ENCODE data around the gene CHRDL2. TPM values are rescaled to one million over a fixed set of nuclear protein-coding genes. Genes with fewer than 3 reads are reported as not detected.
A peak's percentile ranks its signal among the peaks of the same experiment; 100 is the strongest.

Gene CHRDL2
- total and polyA plus RNA-seq, 2 donors (not counting 1 experiment from before 2014, with no cell fraction given), result not detected

- Histone ChIP-seq H3K4me1 (ENCODE audit: control insufficient read depth, extremely low read depth, insufficient read depth, low read length) (peaks cover 5% of the 10 kb centered on the region), H3K4me3 (replicated peaks in 1 of 4; ENCODE audit: control extremely low read depth in 1 of 4, insufficient read depth in 1 of 4, low read depth in 3 of 4, low read length in 4 of 4) (no peak overlapping the region), H3K27ac (ENCODE audit: insufficient read depth, low read length) (no peak overlapping the region), H3K79me2 (ENCODE audit: control insufficient read depth, insufficient read depth, low read length) (no peaks in the 10 kb centered on the region), H4K20me1 (ENCODE audit: control insufficient read depth, extremely low read depth, insufficient read depth, low read length) (no peaks in the 10 kb centered on the region), H3K9ac (ENCODE audit: insufficient read depth, low read length) (no peak overlapping the region), H2AFZ (ENCODE audit: low read length) (no peak overlapping the region), H3K9me3 (ENCODE audit: control insufficient read depth, insufficient read depth, low read depth, low read length) (no peaks in the 10 kb centered on the region), H3K27me3 (ENCODE audit: control insufficient read depth, insufficient read depth, low read length) (no peaks in the 10 kb centered on the region), H3K4me2 (ENCODE audit: extremely low read depth, insufficient read depth, low read length) (no peak overlapping the region), H3K36me3 (ENCODE audit: control insufficient read depth, insufficient read depth, low read length) (no peaks in the 10 kb centered on the region)
- DNase-seq (ENCODE audit: low read depth in 2 of 2), result no peak
- no peak for TF ChIP-seq EZH2 (IDR thresholded peaks at IDR 0.05; ENCODE audit: low read length, missing control alignments)
These were observed 51.1 kb downstream of the CHRDL2 start for GRCh38 chr11:74680035-74680671.

GRCh38 chr11:74679513-74679865, 51.7 kb downstream of the CHRDL2 start:
- Histone ChIP-seq H3K4me1 (ENCODE audit: control insufficient read depth, extremely low read depth, insufficient read depth, low read length) (peaks cover 5% of the 10 kb centered on the region), H3K27me3 (ENCODE audit: control insufficient read depth, insufficient read depth, low read length) (no peaks in the 10 kb centered on the region), H3K9me3 (ENCODE audit: control insufficient read depth, insufficient read depth, low read depth, low read length) (no peaks in the 10 kb centered on the region), H4K20me1 (ENCODE audit: control insufficient read depth, extremely low read depth, insufficient read depth, low read length) (no peaks in the 10 kb centered on the region), H3K79me2 (ENCODE audit: control insufficient read depth, insufficient read depth, low read length) (no peaks in the 10 kb centered on the region), H2AFZ (ENCODE audit: low read length) (no peak overlapping the region), H3K36me3 (ENCODE audit: control insufficient read depth, insufficient read depth, low read length) (no peaks in the 10 kb centered on the region), H3K9ac (ENCODE audit: insufficient read depth, low read length) (no peak overlapping the region), H3K27ac (ENCODE audit: insufficient read depth, low read length) (no peak overlapping the region), H3K4me3 (replicated peaks in 1 of 4; ENCODE audit: control extremely low read depth in 1 of 4, insufficient read depth in 1 of 4, low read depth in 3 of 4, low read length in 4 of 4) (no peak overlapping the region), H3K4me2 (ENCODE audit: extremely low read depth, insufficient read depth, low read length) (no peak overlapping the region)
- TF ChIP-seq EZH2 (IDR thresholded peaks at IDR 0.05; ENCODE audit: low read length, missing control alignments), result no peak
- no peak for DNase-seq (ENCODE audit: low read depth in 2 of 2)

- H3K9ac ChIP-seq (ENCODE audit: insufficient read depth, low read length), result no peak overlapping the region
- peaks cover 4% of the 10 kb centered on the region for H3K4me1 ChIP-seq (ENCODE audit: control insufficient read depth, extremely low read depth, insufficient read depth, low read length)
- H4K20me1 ChIP-seq (ENCODE audit: control insufficient read depth, extremely low read depth, insufficient read depth, low read length), result no peaks in the 10 kb centered on the region
- H2AFZ ChIP-seq (ENCODE audit: low read length), result no peak overlapping the region
- H3K4me3 ChIP-seq (replicated peaks in 1 of 4; ENCODE audit: control extremely low read depth in 1 of 4, insufficient read depth in 1 of 4, low read depth in 3 of 4, low read length in 4 of 4), result no peak overlapping the region
- H3K27ac ChIP-seq (ENCODE audit: insufficient read depth, low read length), result no peak overlapping the region
- no peaks in the 10 kb centered on the region for H3K36me3 ChIP-seq (ENCODE audit: control insufficient read depth, insufficient read depth, low read length)
- no peaks in the 10 kb centered on the region for H3K27me3 ChIP-seq (ENCODE audit: control insufficient read depth, insufficient read depth, low read length)
- H3K4me2 ChIP-seq (ENCODE audit: extremely low read depth, insufficient read depth, low read length), result no peak overlapping the region
- TF ChIP-seq CTCF (conservative IDR thresholded peaks at IDR 0.05 in 1 of 2, IDR thresholded peaks at IDR 0.05 in 1 of 2; ENCODE audit: low read depth in 1 of 2, low read length in 2 of 2) (no peak), EZH2 (IDR thresholded peaks at IDR 0.05; ENCODE audit: low read length, missing control alignments) (no peak)
- no peaks in the 10 kb centered on the region for H3K9me3 ChIP-seq (ENCODE audit: control insufficient read depth, insufficient read depth, low read depth, low read length)
- H3K79me2 ChIP-seq (ENCODE audit: control insufficient read depth, insufficient read depth, low read length), result no peaks in the 10 kb centered on the region
- DNase-seq (ENCODE audit: low read depth in 2 of 2), result peak in 1 of 2 donors; percentile 41
These were observed 52.4 kb downstream of the CHRDL2 start for GRCh38 chr11:74678591-74679512.
